HepG2 (cell line): ENCODE results near the gene IRF4.

Source experiments
- CTCF ChIP-seq: sonication (generic); formaldehyde crosslinking; IDR thresholded peaks from 2 replicates; pipeline ENCODE4 v1.5.0; 2020; ENCODE audit warnings: mild to moderate bottlenecking, missing genetic modification reagents, moderate library complexity
- EZH2 ChIP-seq: conservative IDR thresholded peaks from 2 replicates; pipeline ENCODE4 v1.6.1; 2012; ENCODE audit warnings: mild to moderate bottlenecking, low read depth, low read length, moderate library complexity
- NBN ChIP-seq: fragments of 450-650 bp; conservative IDR thresholded peaks from 2 replicates; pipeline ENCODE4 v1.6.1; 2017
- TOPORS ChIP-seq: sonication (generic); formaldehyde crosslinking; IDR thresholded peaks from 2 replicates; pipeline ENCODE4 v1.8.0; 2023; ENCODE audit warnings: mild to moderate bottlenecking, missing genetic modification reagents
- ZFX ChIP-seq: sonication (generic); formaldehyde crosslinking; IDR thresholded peaks from 2 replicates; pipeline ENCODE4 v1.4.0; 2020; ENCODE audit warnings: mild to moderate bottlenecking, low read depth, missing genetic modification reagents, moderate library complexity
- ZKSCAN8 ChIP-seq: IDR thresholded peaks from 2 replicates; pipeline ENCODE4 v1.6.1; 2016; ENCODE audit warnings: borderline replicate concordance, missing genetic modification reagents, missing compliant biosample characterization
- ZNF274 ChIP-seq: sonication (generic); formaldehyde crosslinking; IDR thresholded peaks from 2 replicates; pipeline ENCODE4 v1.5.1; 2020; ENCODE audit warnings: mild to moderate bottlenecking, missing genetic modification reagents
- ZNF660 ChIP-seq: sonication (generic); formaldehyde crosslinking; IDR thresholded peaks from 2 replicates; pipeline ENCODE4 v1.5.1; 2020; ENCODE audit warnings: mild to moderate bottlenecking, low read depth, missing genetic modification reagents, borderline replicate concordance
- TF ChIP-seq, protein P1 (sequence below): sonication (generic); formaldehyde crosslinking; IDR thresholded peaks from 2 replicates; pipeline ENCODE4 v1.9.0; 2021; ENCODE audit warnings: missing genetic modification reagents, borderline replicate concordance
- TF ChIP-seq, protein P2 (sequence below): sonication (generic); formaldehyde crosslinking; IDR thresholded peaks from 2 replicates; pipeline ENCODE4 v1.8.1; 2023; ENCODE audit warnings: mild to moderate bottlenecking, inconsistent platforms, moderate library complexity, missing genetic modification reagents, borderline replicate concordance
- TF ChIP-seq, protein P3 (sequence below), 2 experiments: IDR thresholded peaks; 2 replicates each; pipeline ENCODE4 v1.6.1; 2011 to 2012; ENCODE audit warnings: low read length in 2 of 2, borderline replicate concordance in 1 of 2, low read depth in 1 of 2, mild to moderate bottlenecking in 1 of 2, moderate library complexity in 1 of 2

GRCh38 chr6:367298-367794 is 24.2 kb upstream of the IRF4 start:
- TF ChIP-seq EZH2 (no peak), ZNF660 (no peak), ZKSCAN8 (CRISPR knock-in tag) (no peak), NBN (no peak), ZNF274 (CRISPR knock-in tag) (no peak), TOPORS (CRISPR knock-in tag) (no peak), CTCF (CRISPR knock-in tag) (no peak), ZFX (no peak)
- TF ChIP-seq, protein P1, sequence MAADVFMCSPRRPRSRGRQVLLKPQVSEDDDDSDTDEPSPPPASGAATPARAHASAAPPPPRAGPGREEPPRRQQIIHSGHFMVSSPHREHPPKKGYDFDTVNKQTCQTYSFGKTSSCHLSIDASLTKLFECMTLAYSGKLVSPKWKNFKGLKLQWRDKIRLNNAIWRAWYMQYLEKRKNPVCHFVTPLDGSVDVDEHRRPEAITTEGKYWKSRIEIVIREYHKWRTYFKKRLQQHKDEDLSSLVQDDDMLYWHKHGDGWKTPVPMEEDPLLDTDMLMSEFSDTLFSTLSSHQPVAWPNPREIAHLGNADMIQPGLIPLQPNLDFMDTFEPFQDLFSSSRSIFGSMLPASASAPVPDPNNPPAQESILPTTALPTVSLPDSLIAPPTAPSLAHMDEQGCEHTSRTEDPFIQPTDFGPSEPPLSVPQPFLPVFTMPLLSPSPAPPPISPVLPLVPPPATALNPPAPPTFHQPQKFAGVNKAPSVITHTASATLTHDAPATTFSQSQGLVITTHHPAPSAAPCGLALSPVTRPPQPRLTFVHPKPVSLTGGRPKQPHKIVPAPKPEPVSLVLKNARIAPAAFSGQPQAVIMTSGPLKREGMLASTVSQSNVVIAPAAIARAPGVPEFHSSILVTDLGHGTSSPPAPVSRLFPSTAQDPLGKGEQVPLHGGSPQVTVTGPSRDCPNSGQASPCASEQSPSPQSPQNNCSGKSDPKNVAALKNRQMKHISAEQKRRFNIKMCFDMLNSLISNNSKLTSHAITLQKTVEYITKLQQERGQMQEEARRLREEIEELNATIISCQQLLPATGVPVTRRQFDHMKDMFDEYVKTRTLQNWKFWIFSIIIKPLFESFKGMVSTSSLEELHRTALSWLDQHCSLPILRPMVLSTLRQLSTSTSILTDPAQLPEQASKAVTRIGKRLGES (CRISPR knock-in tag), result no peak
- TF ChIP-seq, protein P2, sequence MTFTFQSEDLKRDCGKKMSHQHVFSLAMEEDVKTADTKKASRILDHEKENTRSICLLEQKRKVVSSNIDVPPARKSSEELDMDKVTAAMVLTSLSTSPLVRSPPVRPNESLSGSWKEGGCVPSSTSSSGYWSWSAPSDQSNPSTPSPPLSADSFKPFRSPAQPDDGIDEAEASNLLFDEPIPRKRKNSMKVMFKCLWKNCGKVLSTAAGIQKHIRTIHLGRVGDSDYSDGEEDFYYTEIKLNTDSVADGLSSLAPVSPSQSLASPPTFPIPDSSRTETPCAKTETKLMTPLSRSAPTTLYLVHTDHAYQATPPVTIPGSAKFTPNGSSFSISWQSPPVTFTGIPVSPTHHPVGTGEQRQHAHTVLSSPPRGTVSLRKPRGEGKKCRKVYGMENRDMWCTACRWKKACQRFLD (CRISPR knock-in tag), result no peak
- TF ChIP-seq, protein P3, sequence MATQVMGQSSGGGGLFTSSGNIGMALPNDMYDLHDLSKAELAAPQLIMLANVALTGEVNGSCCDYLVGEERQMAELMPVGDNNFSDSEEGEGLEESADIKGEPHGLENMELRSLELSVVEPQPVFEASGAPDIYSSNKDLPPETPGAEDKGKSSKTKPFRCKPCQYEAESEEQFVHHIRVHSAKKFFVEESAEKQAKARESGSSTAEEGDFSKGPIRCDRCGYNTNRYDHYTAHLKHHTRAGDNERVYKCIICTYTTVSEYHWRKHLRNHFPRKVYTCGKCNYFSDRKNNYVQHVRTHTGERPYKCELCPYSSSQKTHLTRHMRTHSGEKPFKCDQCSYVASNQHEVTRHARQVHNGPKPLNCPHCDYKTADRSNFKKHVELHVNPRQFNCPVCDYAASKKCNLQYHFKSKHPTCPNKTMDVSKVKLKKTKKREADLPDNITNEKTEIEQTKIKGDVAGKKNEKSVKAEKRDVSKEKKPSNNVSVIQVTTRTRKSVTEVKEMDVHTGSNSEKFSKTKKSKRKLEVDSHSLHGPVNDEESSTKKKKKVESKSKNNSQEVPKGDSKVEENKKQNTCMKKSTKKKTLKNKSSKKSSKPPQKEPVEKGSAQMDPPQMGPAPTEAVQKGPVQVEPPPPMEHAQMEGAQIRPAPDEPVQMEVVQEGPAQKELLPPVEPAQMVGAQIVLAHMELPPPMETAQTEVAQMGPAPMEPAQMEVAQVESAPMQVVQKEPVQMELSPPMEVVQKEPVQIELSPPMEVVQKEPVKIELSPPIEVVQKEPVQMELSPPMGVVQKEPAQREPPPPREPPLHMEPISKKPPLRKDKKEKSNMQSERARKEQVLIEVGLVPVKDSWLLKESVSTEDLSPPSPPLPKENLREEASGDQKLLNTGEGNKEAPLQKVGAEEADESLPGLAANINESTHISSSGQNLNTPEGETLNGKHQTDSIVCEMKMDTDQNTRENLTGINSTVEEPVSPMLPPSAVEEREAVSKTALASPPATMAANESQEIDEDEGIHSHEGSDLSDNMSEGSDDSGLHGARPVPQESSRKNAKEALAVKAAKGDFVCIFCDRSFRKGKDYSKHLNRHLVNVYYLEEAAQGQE (IDR thresholded peaks at IDR 0.05; ENCODE audit: borderline replicate concordance in 1 of 2, low read depth in 1 of 2, low read length in 2 of 2), result no peak
